CD14-positive monocyte (primary cell): Measurements from ENCODE around the gene CSTB. TPM values are rescaled to one million over a fixed set of nuclear protein-coding genes. Genes with fewer than 3 reads are reported as not detected.

Source experiments
- DNase-seq, 3 donors: peaks; one replicate each; pipeline ENCODE4 v3.0.0-alpha.2; 2011 to 2022
- H2AFZ ChIP-seq: 2 replicates; pipeline ENCODE4 v1.6.0; 2012; ENCODE audit warnings: mild to moderate bottlenecking, low read depth, low read length, inconsistent platforms; ENCODE audit not compliant: insufficient read depth, poor library complexity, severe bottlenecking
- H3K27ac ChIP-seq, 2 donors: 1 replicate in 1 of 2; 2 replicates in 1 of 2; pipeline ENCODE4 v1.5.1; 2012 to 2013; ENCODE audit warnings: low read length in 2 of 2, control low read depth in 1 of 2, inconsistent platforms in 1 of 2, low read depth in 1 of 2, mild to moderate bottlenecking in 1 of 2
- H3K27me3 ChIP-seq, 2 donors: one replicate each; pipeline versions ENCODE4 v1.6.0 to v1.6.1; 2011 to 2013; ENCODE audit warnings: low read length in 2 of 2; ENCODE audit not compliant: control insufficient read depth in 2 of 2, insufficient read depth in 2 of 2
- H3K36me3 ChIP-seq, 2 donors: replicated peaks in 1 of 2; 1 replicate in 1 of 2; 2 replicates in 1 of 2; pipeline versions ENCODE4 v1.5.1 to v1.6.1; 2012 to 2013; ENCODE audit warnings: low read length in 2 of 2, control low read depth in 1 of 2, inconsistent platforms in 1 of 2, mild to moderate bottlenecking in 1 of 2; ENCODE audit not compliant: insufficient read depth in 2 of 2, control insufficient read depth in 1 of 2
- H3K4me1 ChIP-seq, 2 donors: 1 replicate in 1 of 2; 2 replicates in 1 of 2; pipeline versions ENCODE4 v1.5.1 to v1.6.1; 2012 to 2013; ENCODE audit warnings: low read length in 2 of 2, control low read depth in 1 of 2, inconsistent platforms in 1 of 2, mild to moderate bottlenecking in 1 of 2, moderate library complexity in 1 of 2; ENCODE audit not compliant: insufficient read depth in 2 of 2, control insufficient read depth in 1 of 2
- H3K4me2 ChIP-seq: replicated peaks from 2 replicates; pipeline ENCODE3; 2012; ENCODE audit warnings: low read length, moderate library complexity, mild to moderate bottlenecking; ENCODE audit not compliant: poor library complexity, severe bottlenecking; ENCODE audit errors: extremely low read depth
- H3K4me3 ChIP-seq, 3 experiments: fragments of 200-600 bp in 1 of 3; sonication (generic) in 1 of 3; replicated peaks in 1 of 3; 1 replicate in 2 of 3; 2 replicates in 1 of 3; pipeline ENCODE4 v1.5.1; 2011 to 2013; ENCODE audit warnings: low read length in 3 of 3, mild to moderate bottlenecking in 3 of 3, control low read depth in 2 of 3, low read depth in 2 of 3, inconsistent platforms in 1 of 3, moderate library complexity in 1 of 3
- H3K79me2 ChIP-seq: 2 replicates; pipeline ENCODE4 v1.6.0; 2012; ENCODE audit warnings: mild to moderate bottlenecking, control low read depth, inconsistent platforms, low read length, moderate library complexity; ENCODE audit not compliant: insufficient read depth
- H3K9ac ChIP-seq: 2 replicates; pipeline ENCODE4 v1.6.0; 2017; ENCODE audit warnings: low read length, mild to moderate bottlenecking; ENCODE audit not compliant: insufficient read depth, poor library complexity, severe bottlenecking
- H3K9me3 ChIP-seq, 2 donors: replicated peaks in 1 of 2; 1 replicate in 1 of 2; 2 replicates in 1 of 2; pipeline versions ENCODE4 v1.5.1 to v1.6.1; 2012 to 2013; ENCODE audit warnings: low read length in 2 of 2, control low read depth in 1 of 2; ENCODE audit not compliant: control insufficient read depth in 1 of 2, insufficient read depth in 1 of 2
- H4K20me1 ChIP-seq: 2 replicates; pipeline ENCODE4 v1.6.0; 2012; ENCODE audit warnings: mild to moderate bottlenecking, low read length, control low read depth, moderate library complexity; ENCODE audit not compliant: insufficient read depth
- H3K27ac Mint-ChIP-seq, 7 donors: one replicate each; pipeline ENCODE4 v1.8.0; 2020; ENCODE audit warnings: mild to moderate bottlenecking in 7 of 7, mixed read lengths in 7 of 7, moderate library complexity in 6 of 7, inconsistent platforms in 2 of 7
- H3K27me3 Mint-ChIP-seq, 3 donors: one replicate each; pipeline ENCODE4 v1.8.0; 2021 to 2022; ENCODE audit warnings: low read depth in 3 of 3, mild to moderate bottlenecking in 3 of 3, mixed read lengths in 3 of 3, moderate library complexity in 3 of 3, inconsistent platforms in 1 of 3
- H3K36me3 Mint-ChIP-seq, 2 donors: one replicate each; pipeline ENCODE4 v1.8.0; 2020; ENCODE audit warnings: mixed read lengths in 2 of 2, inconsistent platforms in 1 of 2, mild to moderate bottlenecking in 1 of 2
- H3K4me1 Mint-ChIP-seq: one replicate; pipeline ENCODE4 v1.8.0; 2020; ENCODE audit warnings: mild to moderate bottlenecking, mixed read lengths
- H3K4me3 Mint-ChIP-seq, 2 donors: one replicate each; pipeline ENCODE4 v1.8.0; 2020; ENCODE audit warnings: mild to moderate bottlenecking in 2 of 2, mixed read lengths in 2 of 2, moderate library complexity in 1 of 2
- H3K9me3 Mint-ChIP-seq, 7 donors: one replicate each; pipeline ENCODE4 v1.8.0; 2020 to 2022; ENCODE audit warnings: mixed read lengths in 7 of 7, mild to moderate bottlenecking in 6 of 7, moderate library complexity in 6 of 7, inconsistent platforms in 2 of 7
- CTCF ChIP-seq: fragments of 200-600 bp; IDR thresholded peaks from one replicate; pipeline ENCODE4 v1.8.0; 2022; ENCODE audit warnings: antibody characterized with exemption, mild to moderate bottlenecking
- WGBS: methylation state at CpG from one replicate; pipeline ENCODE4 v1.1.5; 2013; ENCODE audit warnings: missing lambda C conversion rate; ENCODE audit not compliant: insufficient coverage; 5-methylcytosine and 5-hydroxymethylcytosine counted together
- intact Hi-C, 2 donors: fragments of 100-400 bp; cut with micrococcal nuclease; formaldehyde crosslinking; loops; one replicate each; pipeline versions ENCODE4 v1.15.0 to v1.15.1; 2023
- polyA plus RNA-seq, 3 donors: library from polyadenylated mRNA; depleted of rRNA in 1 of 3; unstranded in 2 of 3; stranded (reverse) in 1 of 3; fragments of 300-500 nt in 2 of 3; fragments of >200 nt in 1 of 3; fragmentation: Illumina TruSeq in 2 of 3; gene quantifications; 1 replicate in 2 of 3; 2 replicates in 1 of 3; pipeline ENCODE4 v1.2.3, GENCODE V29; 2012 to 2021

CSTB gene
- polyA plus RNA-seq, 3 donors, result 73.7 to 120 (median 115) TPM

GRCh38 chr21:43786807-43787440, 10.8 kb upstream of the CSTB start:
- peaks cover 5 to 6% of the 10 kb centered on the region in 2 donors for H3K36me3 Mint-ChIP-seq
- H3K27ac ChIP-seq, result no peak overlapping the region
- no peak overlapping the region for H3K4me3 ChIP-seq
- peaks cover 0 to 5% (median 2%) of the 10 kb centered on the region in 3 donors for H3K27me3 Mint-ChIP-seq
- WGBS, result 93% methylated on average over 38 of the region's 38 CpGs
- DNase-seq, result no peak
- H3K9me3 ChIP-seq, result no peaks in the 10 kb centered on the region
- H3K4me2 ChIP-seq, result no peak overlapping the region
- H3K4me1 Mint-ChIP-seq, result peaks cover 30% of the 10 kb centered on the region
- TF ChIP-seq CTCF, result no peak
- H3K4me3 Mint-ChIP-seq, result no peak overlapping the region
- H2AFZ ChIP-seq, result no peak overlapping the region
- peaks cover 25% of the 10 kb centered on the region for H3K79me2 ChIP-seq
- H3K9ac ChIP-seq, result no peak overlapping the region
- H3K9me3 Mint-ChIP-seq, result peaks cover 0 to 3% (median 0%) of the 10 kb centered on the region in 7 donors
- H4K20me1 ChIP-seq, result peaks cover 10% of the 10 kb centered on the region
- H3K4me1 ChIP-seq, result peaks cover 23 to 30% of the 10 kb centered on the region in 2 donors
- intact Hi-C loops, result loop anchor here in 1 of 2 donors (5.0 to 10.0 kb wide), 2 partner anchors 60 to 548 kb away; partner anchors contain the start of gene CFAP410
- H3K27me3 ChIP-seq, result no peaks in the 10 kb centered on the region
- H3K36me3 ChIP-seq, result peaks cover 0 to 5% of the 10 kb centered on the region in 2 donors
- H3K27ac Mint-ChIP-seq, result no peak overlapping the region

GRCh38 chr21:43786300-43786806, 10.2 kb upstream of the CSTB start:
- H3K27me3 Mint-ChIP-seq, result peaks cover 0 to 5% (median 2%) of the 10 kb centered on the region in 3 donors
- no peak for DNase-seq
- Histone ChIP-seq H3K27ac (no peak overlapping the region), H3K9ac (no peak overlapping the region), H3K27me3 (no peaks in the 10 kb centered on the region), H4K20me1 (peaks cover 9% of the 10 kb centered on the region), H3K36me3 (no peaks in the 10 kb centered on the region), H3K79me2 (peaks cover 20% of the 10 kb centered on the region), H3K4me3 (no peak overlapping the region), H2AFZ (no peak overlapping the region), H3K9me3 (no peaks in the 10 kb centered on the region), H3K4me2 (no peak overlapping the region), H3K4me1 (peaks cover 23 to 30% of the 10 kb centered on the region in 2 donors)
- intact Hi-C loops, result loop anchor here in 1 of 2 donors (5.0 to 10.0 kb wide), 2 partner anchors 59 to 548 kb away; partner anchors contain the start of gene CFAP410
- peaks cover 2 to 3% of the 10 kb centered on the region in 2 donors for H3K36me3 Mint-ChIP-seq
- no peak for TF ChIP-seq CTCF
- 83% methylated on average over 18 of the region's 18 CpGs for WGBS
- H3K27ac Mint-ChIP-seq, result peak overlapping the region in 1 of 7 donors; percentile 20
- H3K4me1 Mint-ChIP-seq, result peaks cover 30% of the 10 kb centered on the region
- no peak overlapping the region for H3K4me3 Mint-ChIP-seq
- H3K9me3 Mint-ChIP-seq, result peaks cover 0 to 3% (median 0%) of the 10 kb centered on the region in 7 donors
